WERI-Rb-1 (cell line): Measurements from ENCODE around the gene F2.
"Not testable (repeated sequence)": the region's sequence is repeated elsewhere in the genome, so short reads cannot be mapped to it uniquely, and the experiment has no call there.

Source experiments
- DNase-seq: peaks from one replicate; pipeline ENCODE4 v3.0.0-alpha.2; 2020
- H3K27ac ChIP-seq: fragments of 250-450 bp; sonication (Bioruptor Pico); 2 replicates; pipeline ENCODE4 v1.5.1; 2020; ENCODE audit warnings: mild to moderate bottlenecking, moderate library complexity
- H3K27me3 ChIP-seq: fragments of 250-450 bp; sonication (Bioruptor Pico); 2 replicates; pipeline ENCODE4 v1.5.1; 2021; ENCODE audit warnings: mild to moderate bottlenecking, low read depth, moderate library complexity; ENCODE audit not compliant: insufficient read depth, severe bottlenecking
- H3K36me3 ChIP-seq: fragments of 250-450 bp; sonication (Bioruptor Pico); 2 replicates; pipeline ENCODE4 v1.5.1; 2020; ENCODE audit warnings: mild to moderate bottlenecking, moderate library complexity
- H3K4me3 ChIP-seq: 2 replicates; pipeline ENCODE4 v1.5.1; 2011; ENCODE audit warnings: low read depth, mild to moderate bottlenecking, control low read depth, low read length
- H3K9me3 ChIP-seq: fragments of 250-450 bp; sonication (Bioruptor Pico); 2 replicates; pipeline ENCODE4 v1.5.1; 2021; ENCODE audit warnings: mild to moderate bottlenecking, moderate library complexity; ENCODE audit not compliant: severe bottlenecking
- CTCF ChIP-seq: IDR thresholded peaks from 2 replicates; pipeline ENCODE4 v1.5.1; 2011; ENCODE audit warnings: low read depth, mild to moderate bottlenecking, control low read depth, inconsistent platforms, low read length

The F2 gene

GRCh38 chr11:46705070-46705688, 13.8 kb upstream of the F2 start:
- DNase-seq, result no peak
- Histone ChIP-seq H3K4me3 (no peak overlapping the region), H3K9me3 (no peaks in the 10 kb centered on the region), H3K27me3 (no peaks in the 10 kb centered on the region), H3K27ac (no peak overlapping the region), H3K36me3 (peaks cover 42% of the 10 kb centered on the region)
- no peak for TF ChIP-seq CTCF

GRCh38 chr11:46706886-46707285, 12.1 kb upstream of the F2 start:
- TF ChIP-seq CTCF, result no peak
- Histone ChIP-seq H3K4me3 (no peak overlapping the region), H3K27me3 (no peaks in the 10 kb centered on the region), H3K36me3 (peaks cover 40% of the 10 kb centered on the region), H3K9me3 (no peaks in the 10 kb centered on the region), H3K27ac (no peak overlapping the region)
- no peak for DNase-seq

DNA sequence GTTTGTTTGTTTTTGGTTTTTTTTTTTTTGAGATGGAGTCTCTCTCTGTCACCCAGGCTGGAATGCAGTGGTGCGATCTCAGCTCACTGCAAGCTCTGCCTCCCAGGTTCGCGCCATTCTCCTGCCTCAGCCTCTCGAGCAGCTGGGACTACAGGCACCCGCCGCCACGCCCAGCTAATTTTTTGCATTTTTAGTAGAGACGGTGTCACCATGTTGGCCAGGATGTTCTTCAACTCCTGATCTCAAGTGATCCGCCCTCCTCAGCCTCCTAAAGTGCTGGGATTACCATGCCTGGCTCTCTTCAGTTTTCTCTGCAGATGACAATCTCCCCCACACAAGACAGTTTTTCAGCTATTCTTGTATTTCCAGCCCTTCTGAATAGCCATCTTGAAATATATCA, 9.7 kb upstream of the F2 start:
- not testable (repeated sequence) for H3K9me3 ChIP-seq, H3K27me3 ChIP-seq, DNase-seq, H3K27ac ChIP-seq, H3K4me3 ChIP-seq
- H3K36me3 ChIP-seq, result peaks cover 18% of the 10 kb centered on the region

DNA sequence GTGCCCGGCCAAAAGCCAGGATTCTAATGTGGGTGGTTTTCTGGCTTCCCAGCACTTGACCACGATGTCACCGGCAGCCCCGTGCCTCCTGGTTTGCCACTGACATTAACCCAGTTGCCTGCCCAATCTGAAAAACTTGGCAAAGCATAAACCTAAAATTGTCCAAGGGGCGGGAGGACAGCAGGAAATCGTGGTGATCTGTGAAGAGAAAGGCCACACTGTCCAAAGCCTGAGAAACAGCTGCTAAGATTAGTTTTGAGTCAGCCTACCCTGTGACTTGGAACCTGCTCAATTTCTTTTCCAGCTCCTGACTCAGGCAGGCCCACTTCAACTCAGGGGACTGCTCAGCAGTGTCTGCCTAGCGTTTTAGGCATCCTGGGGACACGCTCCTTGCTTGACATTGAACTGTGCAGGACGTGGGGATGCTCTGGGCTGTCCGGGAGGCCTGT, 8.2 kb upstream of the F2 start:
- no peak overlapping the region for H3K4me3 ChIP-seq
- H3K27me3 ChIP-seq, result no peaks in the 10 kb centered on the region
- TF ChIP-seq CTCF, result no peak
- H3K27ac ChIP-seq, result no peak overlapping the region
- H3K36me3 ChIP-seq, result peaks cover 3% of the 10 kb centered on the region
- DNase-seq, result no peak
- H3K9me3 ChIP-seq, result no peaks in the 10 kb centered on the region

DNA sequence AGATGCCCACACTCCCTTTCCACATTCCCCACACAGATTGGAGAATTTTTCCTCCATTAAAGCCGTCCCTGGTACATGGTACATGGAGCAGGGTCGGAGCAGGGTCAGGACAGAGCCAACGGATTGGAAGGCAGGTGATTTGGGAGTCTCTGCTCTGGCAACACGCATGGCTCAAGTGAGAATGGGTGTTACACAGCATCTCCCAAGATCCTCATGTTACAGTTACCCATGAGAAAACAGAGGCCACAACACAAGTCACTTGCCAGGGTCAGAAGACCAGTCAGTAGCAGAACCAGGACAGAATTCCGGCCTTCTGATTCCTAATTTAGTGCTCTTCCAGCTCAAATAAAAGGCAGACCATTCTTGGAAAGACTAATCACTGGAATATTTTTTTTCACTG, 7.7 kb upstream of the F2 start:
- H3K27ac ChIP-seq, result no peak overlapping the region
- no peak for TF ChIP-seq CTCF
- no peaks in the 10 kb centered on the region; the same call in 1 of the 2 replicates for H3K36me3 ChIP-seq
- H3K27me3 ChIP-seq, result no peaks in the 10 kb centered on the region
- H3K9me3 ChIP-seq, result no peaks in the 10 kb centered on the region
- no peak for DNase-seq
- H3K4me3 ChIP-seq, result no peak overlapping the region

GRCh38 chr11:46712874-46713576, 6.0 kb upstream of the F2 start:
- Histone ChIP-seq H3K4me3 (no peak overlapping the region), H3K27me3 (no peaks in the 10 kb centered on the region), H3K27ac (no peak overlapping the region), H3K9me3 (no peaks in the 10 kb centered on the region), H3K36me3 (no peaks in the 10 kb centered on the region)
- no peak for DNase-seq
- TF ChIP-seq CTCF, result no peak

DNA sequence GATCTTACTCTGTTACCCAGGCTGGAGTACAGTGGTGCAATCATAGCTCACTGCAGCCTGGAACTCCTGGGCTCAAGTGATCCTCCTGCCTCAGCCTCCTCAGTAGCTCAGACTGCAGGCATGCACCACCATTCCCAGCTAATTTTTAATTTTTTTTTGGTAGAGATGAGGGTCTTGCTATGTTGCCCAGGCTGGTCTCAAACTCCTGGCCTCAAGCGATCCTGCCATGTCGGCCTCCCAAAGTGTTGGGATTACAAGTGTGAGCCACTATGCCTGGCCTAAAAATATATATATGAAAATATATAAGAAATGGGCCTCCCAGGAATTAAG, 1.2 kb upstream of the F2 start:
- not testable (repeated sequence) for H3K36me3 ChIP-seq, H3K4me3 ChIP-seq, H3K27ac ChIP-seq, H3K9me3 ChIP-seq, H3K27me3 ChIP-seq, DNase-seq
